Measurements from ENCODE around the gene CASZ1. TPM values are rescaled to one million over a fixed set of nuclear protein-coding genes. Genes with fewer than 3 reads are reported as not detected.

Gene CASZ1
- total RNA-seq, 1 experiment from 2014 or later = 8.5 TPM

DNA sequence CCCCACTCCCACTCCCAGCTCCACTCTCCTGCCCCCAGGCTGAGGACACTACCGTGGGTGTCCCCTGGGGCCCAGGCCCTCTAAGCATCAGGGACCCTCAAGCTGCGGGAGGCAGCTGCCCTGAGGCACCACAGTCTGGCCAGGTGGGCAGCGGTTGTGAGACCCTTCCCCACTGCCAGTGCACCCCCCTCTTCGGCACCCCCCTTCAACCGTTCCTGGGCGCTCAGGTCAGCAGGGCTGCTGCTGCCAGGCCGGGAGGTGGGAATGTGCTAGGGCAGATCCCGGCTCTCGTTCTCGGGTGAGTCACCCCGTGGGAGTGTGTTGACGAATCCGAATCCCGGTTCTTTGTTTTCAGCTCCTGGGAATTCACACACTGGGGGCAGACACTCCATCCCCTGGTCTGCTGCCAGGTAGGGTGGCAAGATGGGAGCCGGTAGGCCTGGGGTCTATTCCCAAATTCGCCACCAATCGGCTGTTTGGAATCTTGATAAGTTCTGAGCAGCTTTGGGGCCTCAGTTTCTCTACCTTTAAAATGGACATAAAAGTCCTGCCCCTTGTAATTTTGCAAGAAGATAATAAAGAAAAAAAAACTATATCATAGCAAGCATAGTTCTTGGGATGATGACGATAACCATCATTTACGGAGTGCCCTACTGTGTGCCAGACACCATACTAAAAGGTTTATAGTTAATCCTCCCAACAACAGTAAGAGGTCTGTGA is 28.5 kb upstream of the CASZ1 start:
- DNase-seq (ENCODE audit: low read depth) = peak; percentile 91

- peak; percentile 35 for DNase-seq (ENCODE audit: low read depth)
These were observed 26.6 kb upstream of the CASZ1 start for GRCh38 chr1:10823000-10823401.

- no peak for DNase-seq (ENCODE audit: low read depth)
These were observed 24.9 kb upstream of the CASZ1 start for GRCh38 chr1:10821388-10821787.

DNA sequence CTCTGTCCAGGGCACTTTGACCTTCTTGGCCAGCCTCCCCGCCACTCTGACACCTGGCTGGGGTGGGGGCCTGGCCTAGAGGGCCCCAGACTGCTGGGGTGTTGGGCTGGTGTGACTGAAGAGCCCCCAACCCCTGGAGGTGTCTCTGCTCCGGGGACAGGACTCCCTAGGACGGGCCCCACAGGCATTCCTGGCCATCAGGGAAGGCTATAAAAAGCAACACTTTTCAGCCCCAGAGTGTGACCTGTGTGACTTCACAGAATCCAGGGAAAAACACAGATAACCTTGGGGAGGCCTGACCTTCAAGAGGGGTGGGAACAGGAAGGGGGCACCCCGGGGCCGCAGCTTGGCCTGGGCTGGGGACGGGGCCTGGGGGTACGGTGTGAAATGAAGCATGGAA is 24.0 kb upstream of the CASZ1 start:
- no peak for DNase-seq (ENCODE audit: low read depth)

GRCh38 chr1:10819198-10819901 is 22.9 kb upstream of the CASZ1 start:
- DNase-seq (ENCODE audit: low read depth) = no peak

DNA sequence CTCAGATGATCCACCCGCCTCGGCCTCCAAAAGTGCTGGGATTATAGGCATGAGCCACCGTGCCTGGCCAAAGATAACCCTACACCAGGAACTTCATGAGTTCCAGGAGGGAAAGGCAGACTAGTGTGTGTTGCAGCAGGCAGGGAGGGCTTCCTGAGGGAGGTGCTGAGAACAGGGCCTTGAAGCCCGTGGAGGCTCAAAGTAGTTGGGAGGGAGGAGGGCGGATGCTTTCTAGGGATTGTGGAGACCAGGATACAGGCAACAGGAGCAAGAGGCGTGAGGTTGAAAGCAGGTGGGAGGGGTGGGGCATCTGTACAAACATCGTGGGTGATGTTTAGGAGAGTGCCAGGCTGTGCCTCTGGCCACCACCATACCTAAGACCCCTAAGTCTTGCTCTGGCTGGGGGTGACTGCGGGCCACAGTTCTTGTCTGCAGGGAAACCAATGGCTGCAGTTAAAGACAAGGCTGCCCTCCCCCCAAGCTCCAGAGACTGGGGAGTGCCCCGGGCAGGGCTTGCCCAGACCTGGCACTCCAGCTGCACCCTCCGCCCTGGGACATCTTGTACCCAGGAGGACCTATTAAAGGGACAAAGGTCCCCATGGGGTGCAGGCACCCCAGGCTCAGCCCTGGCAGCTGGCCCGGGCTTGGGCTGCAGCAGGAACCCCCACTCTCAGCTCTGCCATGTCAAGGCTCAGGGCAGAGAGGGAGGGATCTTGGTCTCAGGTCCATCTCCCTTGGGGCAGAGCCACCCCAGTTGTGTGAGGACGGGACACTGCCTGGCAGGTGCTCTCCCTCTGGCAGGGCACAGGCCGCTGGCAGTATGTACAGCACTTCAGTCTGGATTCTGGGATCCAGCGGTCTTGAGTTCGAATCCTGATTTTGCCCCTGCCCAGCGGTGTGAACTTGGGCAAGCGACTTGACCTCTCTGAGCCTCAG is 22.1 kb upstream of the CASZ1 start:
- no peak for DNase-seq (ENCODE audit: low read depth)

DNA sequence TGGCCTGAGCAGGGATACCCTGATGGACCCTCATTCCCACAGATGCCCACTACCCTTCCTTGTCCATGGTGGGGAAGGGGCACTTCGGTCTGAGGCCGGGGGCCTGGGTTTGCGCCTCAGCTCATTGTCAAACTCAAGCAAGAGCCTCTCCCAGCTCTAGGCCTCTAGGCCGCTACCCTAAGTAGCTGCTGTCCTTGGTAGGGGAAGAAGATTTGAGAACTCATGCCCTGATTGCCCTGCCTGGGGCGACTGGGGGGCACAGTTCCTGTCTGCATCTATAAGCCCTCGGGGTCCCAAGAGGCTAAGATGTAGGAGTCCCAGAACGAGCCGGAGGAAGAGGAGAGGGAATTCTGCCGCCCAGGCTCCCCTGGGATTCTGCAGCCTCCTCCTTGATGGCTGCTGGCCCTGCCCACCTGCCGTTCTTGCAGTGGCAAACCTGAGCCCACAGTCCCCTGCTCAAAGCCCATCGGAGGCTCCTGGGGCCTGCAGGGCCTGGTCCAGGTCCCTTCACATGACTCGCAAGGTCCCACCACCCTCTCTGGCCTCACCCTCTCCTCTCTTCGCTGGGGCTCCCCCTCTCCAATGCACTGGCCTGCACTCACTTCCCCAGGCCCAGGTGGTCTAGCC is 20.4 kb upstream of the CASZ1 start:
- no peak for DNase-seq (ENCODE audit: low read depth)

DNA sequence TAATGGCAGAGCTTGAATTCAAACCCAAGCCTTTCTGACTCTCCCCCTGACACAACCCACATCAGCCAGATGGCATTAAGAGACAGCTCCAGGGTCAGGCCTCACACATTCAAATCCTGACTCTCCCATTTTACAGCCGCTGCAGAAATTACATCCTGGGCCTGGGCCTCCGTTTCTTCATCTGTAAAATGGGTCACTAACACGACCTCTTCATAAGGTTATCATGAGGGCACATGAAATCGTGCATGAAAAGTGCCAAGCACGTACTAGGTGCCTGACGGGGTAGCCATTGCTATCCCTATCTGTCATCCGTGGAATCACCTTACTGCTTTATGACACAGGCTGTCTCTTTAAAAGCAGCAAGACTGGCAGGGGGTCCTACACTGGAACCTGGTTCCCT is 19.8 kb upstream of the CASZ1 start:
- DNase-seq (ENCODE audit: low read depth) = no peak

- no peak for DNase-seq (ENCODE audit: low read depth)
These were observed 19.4 kb upstream of the CASZ1 start for GRCh38 chr1:10815858-10816195.

- no peak for DNase-seq (ENCODE audit: low read depth)
These were observed 18.8 kb upstream of the CASZ1 start for GRCh38 chr1:10814976-10815857.

- DNase-seq (ENCODE audit: low read depth) = no peak
These were observed 17.9 kb upstream of the CASZ1 start for GRCh38 chr1:10814312-10814711.

- DNase-seq (ENCODE audit: low read depth) = no peak
These were observed 17.4 kb upstream of the CASZ1 start for GRCh38 chr1:10813799-10814198.

DNA sequence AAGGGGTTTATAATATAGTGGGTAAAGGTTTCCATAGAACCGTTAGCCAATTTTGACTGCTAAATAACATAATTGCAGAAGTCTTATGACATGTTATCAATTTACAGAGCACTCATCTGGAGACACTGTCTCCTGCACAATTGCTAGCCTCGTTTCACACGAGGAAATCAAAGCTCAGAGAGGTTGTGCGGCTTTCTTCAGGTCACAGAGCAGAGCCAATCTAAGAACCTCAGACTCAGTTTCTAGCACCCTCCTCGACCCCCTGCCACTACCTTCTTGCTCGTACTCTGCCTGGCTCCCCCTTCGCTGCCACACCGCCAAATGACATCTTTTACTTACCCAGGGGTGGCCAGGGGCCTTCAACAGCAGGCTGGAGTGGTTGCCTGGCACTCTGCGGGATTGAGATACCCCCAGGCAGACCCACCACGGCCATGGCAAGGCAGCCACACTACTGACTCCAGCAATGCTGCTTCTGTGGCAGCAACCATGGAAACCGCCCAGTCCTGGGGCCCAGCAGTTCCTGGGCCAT is 16.0 kb upstream of the CASZ1 start:
- DNase-seq (ENCODE audit: low read depth) = no peak

GRCh38 chr1:10808441-10808840 is 12.0 kb upstream of the CASZ1 start:
- DNase-seq (ENCODE audit: low read depth) = no peak

DNA sequence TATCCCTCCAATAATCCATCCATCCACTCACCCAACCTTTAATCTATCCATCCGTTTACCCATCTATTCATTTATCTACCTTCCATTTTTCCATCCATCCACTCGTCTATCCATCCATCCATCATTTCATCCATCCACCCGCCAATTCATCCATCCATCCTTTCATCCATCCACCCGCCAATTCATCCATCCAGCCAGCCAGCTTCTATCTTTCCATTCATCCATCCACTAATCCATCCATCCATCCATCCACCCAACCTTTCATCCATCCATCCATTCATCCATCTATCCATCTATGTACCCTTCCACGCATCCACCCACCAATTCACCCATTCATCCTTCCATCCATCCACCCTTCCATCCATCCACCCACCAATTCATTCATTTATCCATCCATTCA is 10.5 kb upstream of the CASZ1 start:
- no peak for DNase-seq (ENCODE audit: low read depth)

DNA sequence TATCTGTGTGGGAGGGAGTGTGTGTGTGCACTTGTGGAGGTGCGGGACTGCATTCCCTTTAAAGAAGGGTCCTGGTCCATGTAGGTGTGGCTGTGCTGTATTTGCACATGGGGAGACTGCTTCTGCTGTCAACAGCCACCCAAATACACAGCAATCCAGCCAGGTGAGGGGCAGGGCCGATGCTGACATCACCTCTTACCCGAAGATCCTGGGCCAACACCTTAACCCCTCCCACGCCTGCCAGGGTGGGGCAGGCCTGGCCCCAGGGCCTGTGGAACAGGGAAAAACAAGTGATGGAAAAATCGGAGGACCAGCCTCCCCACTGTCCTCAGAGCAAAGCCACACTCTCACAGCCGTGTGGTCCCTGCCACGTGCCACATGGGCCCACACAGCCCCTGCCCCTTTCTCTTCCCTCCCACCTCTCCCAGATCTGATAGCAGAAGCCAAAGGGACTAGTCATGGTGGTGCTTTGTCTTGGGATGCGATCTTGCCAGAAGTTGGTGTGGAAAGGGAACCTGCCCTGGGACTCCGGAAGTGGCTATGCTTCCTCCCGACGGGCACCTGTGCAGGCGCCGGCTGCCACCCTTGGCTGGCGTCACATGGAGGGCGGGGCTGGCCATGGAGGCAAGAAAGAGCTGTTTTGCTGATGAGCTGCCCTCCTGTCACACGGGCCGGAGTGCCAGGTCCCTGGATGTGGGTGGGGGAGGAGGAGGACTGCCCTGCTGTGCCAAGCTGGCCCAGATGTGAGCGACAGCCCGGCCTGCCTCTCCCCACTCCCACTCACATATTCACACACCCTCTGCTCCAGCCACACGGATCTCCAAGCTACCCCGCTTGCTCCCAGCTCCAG is 7.8 kb upstream of the CASZ1 start:
- DNase-seq (ENCODE audit: low read depth) = peak; percentile 38

DNA sequence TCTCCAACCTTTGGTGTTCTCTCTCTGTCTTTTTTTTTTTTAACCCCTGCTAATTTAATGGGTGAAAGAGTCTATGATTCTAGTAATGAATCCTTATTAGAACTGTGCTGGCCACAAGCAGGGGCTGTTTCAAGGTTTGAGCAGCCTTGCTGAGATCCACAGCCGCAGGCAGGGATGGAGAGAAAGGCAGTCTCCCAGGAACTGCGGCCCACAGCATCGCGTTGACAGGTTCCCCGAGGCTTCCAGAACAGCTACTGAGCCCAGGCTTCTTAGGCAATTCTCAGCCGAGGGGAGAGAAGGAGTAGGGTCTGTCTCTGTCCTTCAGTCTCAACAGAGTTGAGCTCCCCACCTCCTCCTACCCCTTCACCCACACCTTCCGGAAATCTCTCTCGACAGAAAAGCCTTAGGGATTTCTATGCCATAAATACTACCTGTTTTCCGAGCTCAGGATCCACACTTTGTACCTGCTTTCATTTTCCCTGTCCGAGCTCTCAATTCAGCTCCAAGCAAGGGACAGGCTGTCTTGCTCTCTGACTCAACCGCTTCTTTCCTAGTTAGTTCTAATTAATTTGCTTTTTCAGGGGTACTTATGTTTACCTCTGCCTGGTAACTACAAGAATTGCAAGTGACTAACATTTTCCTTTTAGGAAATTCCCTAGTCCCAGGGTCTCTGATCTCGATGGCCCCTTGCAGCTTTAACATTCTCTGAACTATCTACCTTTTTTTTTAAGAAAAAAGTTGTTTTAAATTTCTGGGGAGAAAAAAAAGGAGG is 6.7 kb upstream of the CASZ1 start:
- DNase-seq (ENCODE audit: low read depth) = no peak

DNA sequence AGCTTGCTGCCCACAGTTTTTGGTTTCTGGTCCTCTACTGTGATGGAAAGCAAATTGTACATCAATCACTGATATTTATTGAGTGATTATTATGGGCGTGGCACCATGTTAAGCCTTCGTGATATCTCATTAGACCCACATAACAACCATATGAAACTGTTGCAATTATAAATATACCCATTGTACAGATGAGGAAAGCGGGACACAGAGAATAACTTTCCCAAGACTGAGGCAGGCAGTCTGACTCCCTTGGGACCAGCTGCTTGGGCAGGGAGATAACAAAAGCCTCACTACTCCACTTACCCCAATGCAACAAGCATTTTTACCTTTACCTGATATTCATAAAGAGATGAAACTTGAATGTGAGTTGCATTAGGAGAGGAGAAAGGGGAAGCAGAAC is 4.3 kb upstream of the CASZ1 start:
- DNase-seq (ENCODE audit: low read depth) = no peak

GRCh38 chr1:10799726-10800125 is 3.3 kb upstream of the CASZ1 start:
- no peak for DNase-seq (ENCODE audit: low read depth)

Data from Daoy (cell line).